ENCODE measurements around the gene SLC2A9. TPM values are rescaled to one million over a fixed set of nuclear protein-coding genes. Genes with fewer than 3 reads are reported as not detected.
A peak's percentile ranks its signal among the peaks of the same experiment; 100 is the strongest.

SLC2A9 gene
- total RNA-seq, 2 donors from 2014 or later = 0.95 to 1.9 TPM

GRCh38 chr4:10058371-10058770 is 37.1 kb upstream of the SLC2A9 start:
- Histone ChIP-seq H3K9me3 (ENCODE audit: control insufficient read depth, low read length) (peaks cover 9% of the 10 kb centered on the region), H3K27me3 (ENCODE audit: control insufficient read depth, insufficient read depth, low read length, poor library complexity, severe bottlenecking) (no peaks in the 10 kb centered on the region), H3K36me3 (ENCODE audit: control insufficient read depth, insufficient read depth, low read length) (peaks cover 10% of the 10 kb centered on the region), H3K4me3 (ENCODE audit: low read length) (no peak overlapping the region), H3K9ac (ENCODE audit: extremely low read depth, low read length, poor library complexity, severe bottlenecking) (no peak overlapping the region), H3K4me1 (ENCODE audit: control insufficient read depth, insufficient read depth, low read length) (peaks cover 8% of the 10 kb centered on the region), H3K27ac (ENCODE audit: low read depth, low read length) (no peak overlapping the region)
- H3K9me3 Mint-ChIP-seq = peaks cover 4% of the 10 kb centered on the region
- H3K27ac Mint-ChIP-seq = no peak overlapping the region
- no peaks in the 10 kb centered on the region for H3K36me3 Mint-ChIP-seq (ENCODE audit: low read depth)
- TF ChIP-seq CTCF (conservative IDR thresholded peaks at IDR 0.05) = no peak
- peaks cover 8% of the 10 kb centered on the region for H3K4me1 Mint-ChIP-seq
- 93 to 97% methylated on average over 7 of the region's 7 CpGs for WGBS, 2 experiments (ENCODE audit: insufficient coverage in 1 of 2, insufficient read length in 1 of 2)
- no peak overlapping the region for H3K4me3 Mint-ChIP-seq
- DNase-seq = no peak
- peaks cover 2% of the 10 kb centered on the region for H3K27me3 Mint-ChIP-seq (ENCODE audit: insufficient read depth)

- peaks cover 9% of the 10 kb centered on the region for H3K9me3 ChIP-seq (ENCODE audit: control insufficient read depth, low read length)
- peak; percentile 35 for DNase-seq
- Mint-ChIP-seq H3K36me3 (ENCODE audit: low read depth) (no peaks in the 10 kb centered on the region), H3K4me3 (no peak overlapping the region), H3K4me1 (no peaks in the 10 kb centered on the region), H3K9me3 (peaks cover 4% of the 10 kb centered on the region), H3K27ac (no peak overlapping the region), H3K27me3 (ENCODE audit: insufficient read depth) (peaks cover 2% of the 10 kb centered on the region)
- no peaks in the 10 kb centered on the region for H3K27me3 ChIP-seq (ENCODE audit: control insufficient read depth, insufficient read depth, low read length, poor library complexity, severe bottlenecking)
- H3K4me3 ChIP-seq (ENCODE audit: low read length) = no peak overlapping the region
- no peak for TF ChIP-seq CTCF (conservative IDR thresholded peaks at IDR 0.05)
- no peaks in the 10 kb centered on the region for H3K4me1 ChIP-seq (ENCODE audit: control insufficient read depth, insufficient read depth, low read length)
- no peak overlapping the region for H3K9ac ChIP-seq (ENCODE audit: extremely low read depth, low read length, poor library complexity, severe bottlenecking)
- WGBS, 2 experiments (ENCODE audit: insufficient coverage in 1 of 2, insufficient read length in 1 of 2) = 72% methylated on average over 4 of the region's 4 CpGs; no CpG with 5 or more reads in 1 of the 2 experiments
- no peak overlapping the region for H3K27ac ChIP-seq (ENCODE audit: low read depth, low read length)
- H3K36me3 ChIP-seq (ENCODE audit: control insufficient read depth, insufficient read depth, low read length) = peaks cover 9% of the 10 kb centered on the region
These were observed 35.7 kb upstream of the SLC2A9 start for GRCh38 chr4:10057023-10057395.

GRCh38 chr4:10056334-10057022 is 35.2 kb upstream of the SLC2A9 start:
- H3K27ac Mint-ChIP-seq = no peak overlapping the region
- H3K4me1 Mint-ChIP-seq = peaks cover 4% of the 10 kb centered on the region
- DNase-seq = no peak
- Histone ChIP-seq H3K36me3 (ENCODE audit: control insufficient read depth, insufficient read depth, low read length) (peaks cover 4% of the 10 kb centered on the region), H3K4me3 (ENCODE audit: low read length) (no peak overlapping the region), H3K9me3 (ENCODE audit: control insufficient read depth, low read length) (peaks cover 9% of the 10 kb centered on the region), H3K27ac (ENCODE audit: low read depth, low read length) (no peak overlapping the region), H3K27me3 (ENCODE audit: control insufficient read depth, insufficient read depth, low read length, poor library complexity, severe bottlenecking) (no peaks in the 10 kb centered on the region), H3K9ac (ENCODE audit: extremely low read depth, low read length, poor library complexity, severe bottlenecking) (no peak overlapping the region), H3K4me1 (ENCODE audit: control insufficient read depth, insufficient read depth, low read length) (no peaks in the 10 kb centered on the region)
- H3K9me3 Mint-ChIP-seq = peaks cover 4% of the 10 kb centered on the region
- TF ChIP-seq CTCF (conservative IDR thresholded peaks at IDR 0.05) = no peak
- 85 to 96% methylated on average over 5 to 8 of the region's 8 CpGs for WGBS, 2 experiments (ENCODE audit: insufficient coverage in 1 of 2, insufficient read length in 1 of 2)
- H3K27me3 Mint-ChIP-seq (ENCODE audit: insufficient read depth) = peaks cover 4% of the 10 kb centered on the region
- no peaks in the 10 kb centered on the region for H3K36me3 Mint-ChIP-seq (ENCODE audit: low read depth)
- no peak overlapping the region for H3K4me3 Mint-ChIP-seq

Data from endodermal cell (in vitro differentiated cells).